ENCODE data around the gene CDC25B. TPM values are rescaled to one million over a fixed set of nuclear protein-coding genes. Genes with fewer than 3 reads are reported as not detected.
A peak's percentile ranks its signal among the peaks of the same experiment; 100 is the strongest.

Gene CDC25B
- total and polyA plus RNA-seq, 2 of the 13 experiments (the other 11 are each of a cell fraction or from before 2014, with no cell fraction given): 14.5 to 19.4 TPM

GRCh38 chr20:3749689-3750531, 46.2 kb upstream of the CDC25B start (continued):
- no peak for TF ChIP-seq ZNF570 (CRISPR knock-in tag; IDR thresholded peaks at IDR 0.05; ENCODE audit: borderline replicate concordance)
- no peak for TF ChIP-seq TSC22D2 (CRISPR knock-in tag; IDR thresholded peaks at IDR 0.05; ENCODE audit: borderline replicate concordance)
- peak; percentile 79 for TF ChIP-seq ZNF274 (CRISPR knock-in tag; IDR thresholded peaks at IDR 0.05)
- TF ChIP-seq KLF11 (CRISPR knock-in tag; IDR thresholded peaks at IDR 0.05): no peak
- 0 out of 2 replicates have a peak, but pooled peaks have one; percentile 16 for TF ChIP-seq USF2 (IDR thresholded peaks at IDR 0.05; ENCODE audit: low read depth, low read length)
- no peak for TF ChIP-seq USF2 (CRISPR knock-in tag; IDR thresholded peaks at IDR 0.05; ENCODE audit: borderline replicate concordance)
- TF ChIP-seq PRDM10 (CRISPR knock-in tag; IDR thresholded peaks at IDR 0.05; ENCODE audit: low read depth): no peak
- TF ChIP-seq ZBTB37 (CRISPR knock-in tag; IDR thresholded peaks at IDR 0.05): no peak
- TF ChIP-seq ZNF441 (CRISPR knock-in tag; IDR thresholded peaks at IDR 0.05; ENCODE audit: borderline replicate concordance): no peak
- TF ChIP-seq SIN3B (IDR thresholded peaks at IDR 0.05; ENCODE audit: low read length): no peak
- TF ChIP-seq ZNF20 (CRISPR knock-in tag; IDR thresholded peaks at IDR 0.05): no peak
- TF ChIP-seq SETDB1 (CRISPR knock-in tag; IDR thresholded peaks at IDR 0.05; ENCODE audit: borderline replicate concordance): no peak
- peak; percentile 69; the same call in 1 of the 2 replicates for TF ChIP-seq EED (CRISPR knock-in tag; IDR thresholded peaks at IDR 0.05)
- no peak for TF ChIP-seq ZNF337 (CRISPR knock-in tag; IDR thresholded peaks at IDR 0.05; ENCODE audit: borderline replicate concordance, low read depth)
- peak; percentile 78 for TF ChIP-seq ZMYM4 (CRISPR knock-in tag; IDR thresholded peaks at IDR 0.05)
- no peak for TF ChIP-seq ZNF484 (CRISPR knock-in tag; IDR thresholded peaks at IDR 0.05; ENCODE audit: borderline replicate concordance, low read depth)
- TF ChIP-seq TAF15 (IDR thresholded peaks at IDR 0.05; ENCODE audit: low read depth, low read length, poor library complexity, severe bottlenecking): no peak
- peak; percentile 18; the same call in 1 of the 2 replicates for TF ChIP-seq NFE2L1 (CRISPR knock-in tag; IDR thresholded peaks at IDR 0.05; ENCODE audit: borderline replicate concordance)
- no peak for TF ChIP-seq ZNF639 (CRISPR knock-in tag; conservative IDR thresholded peaks at IDR 0.05)
- peak; percentile 53; the same call in 1 of the 2 replicates for TF ChIP-seq SMAD1 (CRISPR knock-in tag; IDR thresholded peaks at IDR 0.05; ENCODE audit: borderline replicate concordance, low read depth)
- peak; percentile 77 for TF ChIP-seq STAG1 (CRISPR knock-in tag; IDR thresholded peaks at IDR 0.05)

Measured in HepG2 (cell line).